T-helper 1 cell treated with Interleukin-12 subunit alpha and Interleukin-12 subunit beta and Interleukin-4 antibody, amounts not matched to agents 30 μg/mL and 1 μg/mL, for 36 hours (primary cell): ENCODE results near the gene SPPL2B.

ENCODE experiments used
- H3K27ac Mint-ChIP-seq: one replicate; pipeline ENCODE4 v1.8.0; 2021; ENCODE audit warnings: mild to moderate bottlenecking, mixed read lengths
- H3K27me3 Mint-ChIP-seq: one replicate; pipeline ENCODE4 v1.8.0; 2021; ENCODE audit warnings: low read depth, mixed read lengths
- H3K36me3 Mint-ChIP-seq: one replicate; pipeline ENCODE4 v1.8.0; 2021; ENCODE audit warnings: low read depth, mixed read lengths
- H3K4me1 Mint-ChIP-seq: one replicate; pipeline ENCODE4 v1.8.0; 2021; ENCODE audit warnings: low read depth, mixed read lengths
- H3K4me3 Mint-ChIP-seq: one replicate; pipeline ENCODE4 v1.8.0; 2021; ENCODE audit warnings: mild to moderate bottlenecking, moderate library complexity, mixed read lengths
- H3K9me3 Mint-ChIP-seq: one replicate; pipeline ENCODE4 v1.8.0; 2021; ENCODE audit warnings: mixed read lengths

SPPL2B gene

DNA sequence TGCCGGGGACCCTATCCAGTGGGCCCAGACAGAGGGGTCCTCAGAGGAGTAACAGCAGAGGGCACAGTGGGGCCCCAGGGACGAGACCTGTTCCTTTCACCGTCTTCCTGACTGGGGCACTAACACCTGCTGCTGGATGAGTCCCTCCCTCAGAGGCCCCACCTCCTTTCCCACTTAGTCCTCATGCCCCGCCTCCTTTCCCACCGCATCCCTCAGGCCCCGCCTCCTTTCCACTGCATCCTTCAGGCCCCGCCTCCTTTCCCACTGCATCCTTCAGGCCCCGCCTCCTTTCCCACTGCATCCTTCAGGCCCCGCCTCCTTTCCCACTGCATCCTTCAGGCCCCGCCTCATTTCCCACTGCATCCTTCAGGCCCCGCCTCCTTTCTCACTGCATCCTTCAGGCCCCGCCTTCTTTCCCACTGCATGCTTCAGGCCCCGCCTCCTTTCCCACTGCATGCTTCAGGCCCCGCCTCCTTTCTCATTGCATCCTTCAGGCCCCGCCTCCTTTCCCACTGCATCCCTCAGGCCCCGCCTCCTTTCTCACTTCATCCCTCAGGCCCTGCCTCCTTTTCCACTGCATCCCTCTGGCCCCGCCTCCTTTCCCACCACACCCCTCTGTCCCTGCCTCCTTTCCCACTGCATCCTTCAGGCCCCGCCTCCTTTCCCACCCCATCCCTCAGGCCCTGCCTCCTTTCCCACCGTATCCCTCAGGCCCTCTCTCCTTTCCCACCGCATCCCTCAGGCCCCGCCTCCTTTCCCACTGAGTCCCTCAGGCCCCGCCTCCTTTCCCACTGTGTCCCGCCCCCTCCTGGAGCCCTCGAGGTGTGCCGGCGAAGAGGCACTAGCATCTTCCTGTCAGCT is 6.7 kb downstream of the SPPL2B start:
- Mint-ChIP-seq H3K36me3 (peaks cover 12% of the 10 kb centered on the region), H3K27me3 (no peaks in the 10 kb centered on the region), H3K27ac (peak overlapping the region; percentile 66), H3K9me3 (peaks cover 5% of the 10 kb centered on the region), H3K4me1 (peaks cover 20% of the 10 kb centered on the region), H3K4me3 (no peak overlapping the region)

- Mint-ChIP-seq H3K9me3 (peaks cover 5% of the 10 kb centered on the region), H3K4me1 (peaks cover 14% of the 10 kb centered on the region), H3K27me3 (no peaks in the 10 kb centered on the region), H3K4me3 (no peak overlapping the region), H3K27ac (peak overlapping the region; percentile 66), H3K36me3 (peaks cover 12% of the 10 kb centered on the region)
These were observed 7.4 kb downstream of the SPPL2B start for GRCh38 chr19:2335848-2336247.

DNA sequence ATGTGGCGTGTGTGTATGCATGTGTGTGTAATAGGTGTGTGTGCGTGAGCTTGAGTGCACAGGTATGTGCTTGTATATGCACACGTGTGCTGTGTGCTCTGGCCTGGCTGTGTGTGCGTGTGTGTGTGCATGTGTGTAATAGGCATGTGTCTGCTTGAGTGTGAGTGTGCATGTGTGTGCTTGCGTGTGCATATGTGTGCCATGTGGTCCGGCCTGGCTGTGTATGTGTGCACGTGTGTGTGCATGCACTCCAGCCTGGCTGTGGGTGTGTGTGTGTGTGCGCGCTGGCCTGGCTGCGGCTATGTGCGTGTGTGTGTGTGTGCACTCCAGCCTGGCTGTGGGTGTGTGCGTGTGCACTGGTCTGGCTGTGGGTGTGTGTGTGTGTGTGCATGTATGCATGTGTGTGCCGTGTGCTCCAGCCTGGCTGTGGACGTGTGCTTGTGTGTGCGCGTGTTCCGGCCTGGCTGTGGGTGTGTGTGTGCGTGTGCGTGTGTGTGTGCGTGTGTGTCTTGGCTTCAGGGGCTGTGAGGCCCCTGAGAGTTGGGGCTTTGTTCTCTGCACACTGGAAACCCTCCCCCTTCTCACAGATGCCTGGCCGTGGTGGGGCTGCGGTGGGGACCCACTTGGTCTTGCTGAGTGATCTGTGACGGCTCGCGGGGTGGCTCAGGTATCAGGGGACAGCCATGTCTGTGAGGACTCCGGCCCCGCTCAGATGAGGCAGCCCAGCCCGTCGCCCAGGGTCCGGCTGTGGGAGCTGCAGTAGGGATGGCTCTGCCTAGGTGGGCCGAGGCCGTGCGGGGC is 8.2 kb downstream of the SPPL2B start:
- peaks cover 12% of the 10 kb centered on the region for H3K36me3 Mint-ChIP-seq
- H3K27ac Mint-ChIP-seq = no peak overlapping the region
- H3K4me1 Mint-ChIP-seq = peaks cover 9% of the 10 kb centered on the region
- no peaks in the 10 kb centered on the region for H3K27me3 Mint-ChIP-seq
- H3K4me3 Mint-ChIP-seq = no peak overlapping the region
- H3K9me3 Mint-ChIP-seq = peaks cover 5% of the 10 kb centered on the region

DNA sequence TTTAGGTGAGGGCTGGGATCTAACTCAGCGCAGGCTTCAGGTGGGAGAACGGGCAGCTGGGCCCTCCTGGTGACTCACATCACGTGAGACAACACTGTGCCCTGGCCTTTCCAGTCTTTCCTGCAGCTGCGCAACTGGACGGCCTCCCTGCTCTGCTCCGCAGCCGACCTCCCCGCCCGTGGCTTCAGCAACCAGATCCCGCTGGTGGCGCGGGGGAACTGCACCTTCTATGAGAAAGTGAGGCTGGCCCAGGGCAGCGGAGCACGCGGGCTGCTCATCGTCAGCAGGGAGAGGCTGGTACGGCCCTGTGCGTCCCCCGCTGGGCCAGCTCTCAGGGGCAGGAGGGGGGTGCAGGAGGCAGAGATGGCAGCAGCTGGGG is 8.8 kb downstream of the SPPL2B start:
- no peak overlapping the region for H3K4me3 Mint-ChIP-seq
- H3K4me1 Mint-ChIP-seq = peaks cover 6% of the 10 kb centered on the region
- H3K36me3 Mint-ChIP-seq = peaks cover 12% of the 10 kb centered on the region
- peaks cover 5% of the 10 kb centered on the region for H3K9me3 Mint-ChIP-seq
- no peak overlapping the region for H3K27ac Mint-ChIP-seq
- no peaks in the 10 kb centered on the region for H3K27me3 Mint-ChIP-seq

- no peak overlapping the region for H3K4me3 Mint-ChIP-seq
- no peak overlapping the region for H3K27ac Mint-ChIP-seq
- H3K27me3 Mint-ChIP-seq = no peaks in the 10 kb centered on the region
- peaks cover 5% of the 10 kb centered on the region for H3K9me3 Mint-ChIP-seq
- H3K36me3 Mint-ChIP-seq = peaks cover 12% of the 10 kb centered on the region
- peaks cover 2% of the 10 kb centered on the region for H3K4me1 Mint-ChIP-seq
These were observed 9.7 kb downstream of the SPPL2B start for GRCh38 chr19:2338055-2338615.

- no peak overlapping the region for H3K4me3 Mint-ChIP-seq
- peaks cover 12% of the 10 kb centered on the region for H3K36me3 Mint-ChIP-seq
- no peak overlapping the region for H3K27ac Mint-ChIP-seq
- no peaks in the 10 kb centered on the region for H3K27me3 Mint-ChIP-seq
- H3K9me3 Mint-ChIP-seq = peaks cover 5% of the 10 kb centered on the region
- peaks cover 2% of the 10 kb centered on the region for H3K4me1 Mint-ChIP-seq
These were observed 10.5 kb downstream of the SPPL2B start for GRCh38 chr19:2338751-2339643.

GRCh38 chr19:2339644-2340310 is 11.3 kb downstream of the SPPL2B start:
- peaks cover 2% of the 10 kb centered on the region for H3K4me1 Mint-ChIP-seq
- H3K27ac Mint-ChIP-seq = no peak overlapping the region
- no peaks in the 10 kb centered on the region for H3K27me3 Mint-ChIP-seq
- H3K9me3 Mint-ChIP-seq = peaks cover 5% of the 10 kb centered on the region
- peaks cover 12% of the 10 kb centered on the region for H3K36me3 Mint-ChIP-seq
- no peak overlapping the region for H3K4me3 Mint-ChIP-seq

DNA sequence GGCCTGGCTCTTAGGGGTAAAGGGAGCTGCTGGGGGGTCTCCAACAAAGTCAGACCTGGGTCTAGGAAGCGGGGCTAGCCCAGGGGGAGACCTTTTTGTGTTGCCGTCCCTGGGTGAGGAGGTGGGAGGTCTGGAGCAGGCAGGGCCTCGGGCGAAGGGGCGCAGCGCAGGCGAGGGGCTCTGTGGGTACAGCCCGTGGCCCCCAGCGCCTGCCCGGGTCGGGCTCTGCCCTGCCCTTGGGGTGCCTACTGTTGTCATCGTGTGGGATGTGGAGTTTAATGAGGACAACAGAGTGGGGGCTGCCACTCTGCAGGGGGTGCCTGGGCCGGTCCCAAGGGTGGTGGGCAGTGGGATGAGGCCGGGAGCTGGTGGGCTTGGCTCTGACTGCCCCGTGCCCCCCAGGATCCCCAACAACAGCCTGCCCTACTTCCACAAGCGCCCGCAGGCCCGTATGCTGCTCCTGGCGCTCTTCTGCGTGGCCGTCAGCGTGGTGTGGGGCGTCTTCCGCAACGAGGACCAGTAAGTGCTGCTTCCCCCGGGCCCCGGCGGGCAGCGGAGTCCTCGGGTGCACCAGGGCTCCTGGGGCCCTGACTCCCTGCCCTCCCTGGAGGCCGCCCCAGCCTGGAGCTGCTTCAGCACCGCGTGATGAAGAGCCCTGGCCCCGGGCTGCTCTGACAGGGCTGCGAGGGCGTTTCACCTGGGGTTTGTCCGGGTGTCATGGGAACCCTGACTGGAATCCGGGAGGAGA is 12.2 kb downstream of the SPPL2B start:
- Mint-ChIP-seq H3K27ac (no peak overlapping the region), H3K9me3 (peaks cover 4% of the 10 kb centered on the region), H3K27me3 (no peaks in the 10 kb centered on the region), H3K36me3 (peaks cover 12% of the 10 kb centered on the region), H3K4me1 (peaks cover 1% of the 10 kb centered on the region), H3K4me3 (no peak overlapping the region)

DNA sequence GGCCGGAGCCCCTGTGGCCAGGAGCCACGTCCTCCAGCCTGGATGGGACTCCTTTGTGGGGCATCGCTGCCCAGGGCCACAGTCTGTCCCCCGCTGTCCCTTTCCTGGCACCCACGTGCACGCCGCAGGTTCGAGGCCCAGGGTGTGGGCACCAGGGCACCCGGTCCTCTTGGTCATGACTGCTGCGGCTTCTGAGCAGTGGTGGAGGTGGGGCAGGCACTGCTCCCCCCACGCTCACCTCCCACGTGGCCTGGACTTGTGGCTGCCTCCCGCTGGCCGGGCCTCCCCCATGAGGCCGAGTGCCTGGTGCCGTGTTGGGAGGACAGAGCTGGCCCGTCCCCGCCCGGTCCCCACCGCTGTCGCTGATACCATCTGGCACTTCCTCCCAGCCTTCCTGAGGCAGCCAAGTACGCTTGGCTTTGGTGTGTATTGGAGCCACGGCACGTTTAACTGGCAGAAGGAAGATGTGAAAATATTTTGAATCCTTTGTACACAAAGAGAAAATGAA is 12.8 kb downstream of the SPPL2B start:
- Mint-ChIP-seq H3K27me3 (no peaks in the 10 kb centered on the region), H3K27ac (no peak overlapping the region), H3K36me3 (peaks cover 8% of the 10 kb centered on the region), H3K4me1 (no peaks in the 10 kb centered on the region), H3K9me3 (no peaks in the 10 kb centered on the region), H3K4me3 (no peak overlapping the region)

- no peak overlapping the region for H3K4me3 Mint-ChIP-seq
- no peaks in the 10 kb centered on the region for H3K9me3 Mint-ChIP-seq
- peaks cover 6% of the 10 kb centered on the region for H3K36me3 Mint-ChIP-seq
- H3K4me1 Mint-ChIP-seq = no peaks in the 10 kb centered on the region
- H3K27me3 Mint-ChIP-seq = no peaks in the 10 kb centered on the region
- no peak overlapping the region for H3K27ac Mint-ChIP-seq
These were observed 13.5 kb downstream of the SPPL2B start for GRCh38 chr19:2341982-2342381.

GRCh38 chr19:2342656-2343288 is 14.3 kb downstream of the SPPL2B start:
- Mint-ChIP-seq H3K27ac (no peak overlapping the region), H3K4me3 (no peak overlapping the region), H3K9me3 (no peaks in the 10 kb centered on the region), H3K36me3 (peaks cover 4% of the 10 kb centered on the region), H3K27me3 (no peaks in the 10 kb centered on the region), H3K4me1 (no peaks in the 10 kb centered on the region)

- Mint-ChIP-seq H3K36me3 (peaks cover 4% of the 10 kb centered on the region), H3K4me3 (no peak overlapping the region), H3K27ac (no peak overlapping the region), H3K9me3 (no peaks in the 10 kb centered on the region), H3K4me1 (no peaks in the 10 kb centered on the region), H3K27me3 (no peaks in the 10 kb centered on the region)
These were observed 15.0 kb downstream of the SPPL2B start for GRCh38 chr19:2343289-2343982.
